OCI-LY1 (cell line): ENCODE results near the gene SOX13.

Experiments used
- H2AFZ ChIP-seq: fragments of 200-600 bp; sonication (generic), shearing (Covaris generic); 2 replicates; pipeline ENCODE4 v1.6.0; 2014; ENCODE audit warnings: antibody characterized with exemption, mild to moderate bottlenecking, low read length
- H3F3A ChIP-seq: fragments of 200-600 bp; sonication (generic), shearing (Covaris generic); 2 replicates; pipeline ENCODE4 v1.6.0; 2014; ENCODE audit warnings: mild to moderate bottlenecking, antibody characterized with exemption, low read length, moderate library complexity; ENCODE audit not compliant: insufficient read depth
- H3K27ac ChIP-seq: fragments of 200-600 bp; sonication (generic); 2 replicates; pipeline ENCODE4 v1.5.1; 2014; ENCODE audit warnings: low read length, mixed run types, mild to moderate bottlenecking, low read depth; ENCODE audit not compliant: poor library complexity, severe bottlenecking
- H3K27me3 ChIP-seq: fragments of 200-600 bp; sonication (generic); 2 replicates; pipeline ENCODE4 v1.6.0; 2014; ENCODE audit warnings: antibody characterized with exemption, mild to moderate bottlenecking, low read length, moderate library complexity; ENCODE audit not compliant: insufficient read depth
- H3K36me3 ChIP-seq: fragments of 200-600 bp; sonication (generic); 2 replicates; pipeline ENCODE4 v1.6.1; 2014; ENCODE audit warnings: mild to moderate bottlenecking, antibody characterized with exemption, low read length, moderate library complexity, mixed read lengths; ENCODE audit not compliant: insufficient read depth
- H3K4me1 ChIP-seq: fragments of 200-600 bp; sonication (generic); 2 replicates; pipeline ENCODE4 v1.5.1; 2014; ENCODE audit warnings: mild to moderate bottlenecking, low read length, moderate library complexity; ENCODE audit not compliant: insufficient read depth, severe bottlenecking
- H3K4me2 ChIP-seq: fragments of 200-600 bp; sonication (generic), shearing (Covaris generic); 2 replicates; pipeline ENCODE4 v1.6.1; 2014; ENCODE audit warnings: low read length
- H3K4me3 ChIP-seq: fragments of 200-600 bp; sonication (generic); 2 replicates; pipeline ENCODE4 v1.5.1; 2014; ENCODE audit warnings: low read length, low read depth, mild to moderate bottlenecking, mixed read lengths; ENCODE audit not compliant: poor library complexity, severe bottlenecking
- H3K79me2 ChIP-seq: fragments of 200-600 bp; shearing (Covaris generic); 2 replicates; pipeline ENCODE4 v1.6.1; 2016; ENCODE audit warnings: mixed run types, low read length, mixed read lengths; ENCODE audit not compliant: insufficient read depth
- H3K9ac ChIP-seq: fragments of 200-600 bp; sonication (generic), shearing (Covaris generic); 2 replicates; pipeline ENCODE4 v1.6.1; 2014; ENCODE audit warnings: mild to moderate bottlenecking, low read length, mixed read lengths
- H3K9me2 ChIP-seq: fragments of 200-600 bp; sonication (generic), shearing (Covaris generic); 2 replicates; pipeline ENCODE4 v1.6.1; 2014; ENCODE audit warnings: low read depth, mild to moderate bottlenecking, low read length, mixed read lengths
- H3K9me3 ChIP-seq: fragments of 200-600 bp; shearing (Covaris generic); 2 replicates; pipeline ENCODE4 v1.6.1; 2014; ENCODE audit warnings: low read length, mixed read lengths
- H4K20me1 ChIP-seq: fragments of 200-600 bp; sonication (generic), shearing (Covaris generic); 2 replicates; pipeline ENCODE4 v1.6.0; 2016; ENCODE audit warnings: mild to moderate bottlenecking, low read length; ENCODE audit not compliant: insufficient read depth
- EZH2 ChIP-seq: fragments of 200-600 bp; sonication (generic), shearing (Covaris generic); IDR thresholded peaks from 2 replicates; pipeline ENCODE4 v1.8.0; 2017; ENCODE audit warnings: borderline replicate concordance, mixed run types, mild to moderate bottlenecking, antibody characterized with exemption, low read length, moderate library complexity, mixed read lengths
- TF ChIP-seq, protein P1 (sequence below): fragments of 200-600 bp; sonication (generic), shearing (Covaris generic); IDR thresholded peaks from 2 replicates; pipeline ENCODE4 v1.5.1; 2017; ENCODE audit warnings: mild to moderate bottlenecking, antibody characterized with exemption, low read length, moderate library complexity, mixed read lengths

SOX13 gene

GRCh38 chr1:204091066-204091465, 18.2 kb downstream of the SOX13 start:
- no peak overlapping the region for H3K4me3 ChIP-seq
- H3K27me3 ChIP-seq: 0 out of 2 replicates have a peak, but pooled peaks cover 3% of the 10 kb centered on the region
- no peaks in the 10 kb centered on the region for H3K4me1 ChIP-seq
- no peaks in the 10 kb centered on the region for H3K9me3 ChIP-seq
- H3K4me2 ChIP-seq: no peak overlapping the region
- TF ChIP-seq, protein P1, sequence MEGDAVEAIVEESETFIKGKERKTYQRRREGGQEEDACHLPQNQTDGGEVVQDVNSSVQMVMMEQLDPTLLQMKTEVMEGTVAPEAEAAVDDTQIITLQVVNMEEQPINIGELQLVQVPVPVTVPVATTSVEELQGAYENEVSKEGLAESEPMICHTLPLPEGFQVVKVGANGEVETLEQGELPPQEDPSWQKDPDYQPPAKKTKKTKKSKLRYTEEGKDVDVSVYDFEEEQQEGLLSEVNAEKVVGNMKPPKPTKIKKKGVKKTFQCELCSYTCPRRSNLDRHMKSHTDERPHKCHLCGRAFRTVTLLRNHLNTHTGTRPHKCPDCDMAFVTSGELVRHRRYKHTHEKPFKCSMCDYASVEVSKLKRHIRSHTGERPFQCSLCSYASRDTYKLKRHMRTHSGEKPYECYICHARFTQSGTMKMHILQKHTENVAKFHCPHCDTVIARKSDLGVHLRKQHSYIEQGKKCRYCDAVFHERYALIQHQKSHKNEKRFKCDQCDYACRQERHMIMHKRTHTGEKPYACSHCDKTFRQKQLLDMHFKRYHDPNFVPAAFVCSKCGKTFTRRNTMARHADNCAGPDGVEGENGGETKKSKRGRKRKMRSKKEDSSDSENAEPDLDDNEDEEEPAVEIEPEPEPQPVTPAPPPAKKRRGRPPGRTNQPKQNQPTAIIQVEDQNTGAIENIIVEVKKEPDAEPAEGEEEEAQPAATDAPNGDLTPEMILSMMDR: no peak
- no peak for TF ChIP-seq EZH2
- no peaks in the 10 kb centered on the region for H4K20me1 ChIP-seq
- no peak overlapping the region for H3K9ac ChIP-seq
- no peaks in the 10 kb centered on the region for H3F3A ChIP-seq
- H3K9me2 ChIP-seq: no peaks in the 10 kb centered on the region
- H3K79me2 ChIP-seq: no peaks in the 10 kb centered on the region
- H3K27ac ChIP-seq: no peak overlapping the region
- no peak overlapping the region for H2AFZ ChIP-seq
- H3K36me3 ChIP-seq: no peaks in the 10 kb centered on the region

DNA sequence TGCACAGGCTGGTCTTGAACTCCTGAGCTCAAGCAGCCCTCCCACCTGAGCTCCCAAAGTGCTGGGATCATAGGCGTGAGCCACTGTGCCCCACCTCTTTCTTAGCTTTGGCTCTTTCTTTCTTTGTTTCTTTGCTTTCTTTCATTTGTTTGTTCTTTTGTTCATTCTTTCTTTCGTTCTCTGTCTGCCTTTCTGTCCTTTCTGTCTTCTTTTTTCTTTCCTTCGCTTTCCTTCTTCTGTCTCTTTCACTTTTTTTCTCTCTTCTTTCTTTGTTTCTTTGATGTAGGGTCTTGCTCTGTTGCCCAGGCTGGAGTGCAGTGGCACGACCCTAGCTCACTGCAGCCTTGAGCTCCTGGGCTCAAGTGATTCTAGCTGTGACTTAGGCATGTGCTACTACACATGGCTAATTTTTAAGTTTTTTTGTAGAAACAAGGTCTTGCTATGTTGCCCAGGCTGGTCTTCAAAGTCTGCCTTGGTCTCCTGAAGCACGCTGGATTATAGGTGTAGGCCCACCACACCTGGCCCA, 18.9 kb downstream of the SOX13 start:
- no peak overlapping the region for H3K9ac ChIP-seq
- no peak overlapping the region for H3K27ac ChIP-seq
- H4K20me1 ChIP-seq: no peaks in the 10 kb centered on the region
- H2AFZ ChIP-seq: no peak overlapping the region
- H3K79me2 ChIP-seq: no peaks in the 10 kb centered on the region
- H3K4me3 ChIP-seq: no peak overlapping the region
- H3F3A ChIP-seq: no peaks in the 10 kb centered on the region
- no peaks in the 10 kb centered on the region for H3K9me2 ChIP-seq
- H3K4me2 ChIP-seq: no peak overlapping the region
- H3K9me3 ChIP-seq: no peaks in the 10 kb centered on the region
- no peaks in the 10 kb centered on the region for H3K36me3 ChIP-seq
- H3K27me3 ChIP-seq: 0 out of 2 replicates have a peak, but pooled peaks cover 3% of the 10 kb centered on the region
- no peak for TF ChIP-seq EZH2
- TF ChIP-seq, protein P1: no peak
- no peaks in the 10 kb centered on the region for H3K4me1 ChIP-seq

GRCh38 chr1:204092632-204093420, 19.9 kb downstream of the SOX13 start:
- Histone ChIP-seq H3K4me2 (no peak overlapping the region), H3K9me3 (no peaks in the 10 kb centered on the region), H3K27me3 (0 out of 2 replicates have a peak, but pooled peaks cover 3% of the 10 kb centered on the region), H3K36me3 (no peaks in the 10 kb centered on the region), H3K9ac (no peak overlapping the region), H3K4me3 (no peak overlapping the region), H3K79me2 (no peaks in the 10 kb centered on the region), H4K20me1 (no peaks in the 10 kb centered on the region), H2AFZ (no peak overlapping the region), H3K27ac (no peak overlapping the region), H3F3A (no peaks in the 10 kb centered on the region), H3K4me1 (no peaks in the 10 kb centered on the region), H3K9me2 (no peaks in the 10 kb centered on the region)
- TF ChIP-seq, protein P1: no peak
- TF ChIP-seq EZH2: no peak
